Neural progenitor cell (in vitro differentiated cells): ENCODE data around the gene DISC1.

ENCODE experiments used
- EZH2 ChIP-seq: fragments of 200-600 bp; sonication (generic); IDR thresholded peaks from 2 replicates; pipeline ENCODE4 v1.6.1; 2017; ENCODE audit warnings: antibody characterized with exemption, mild to moderate bottlenecking, moderate library complexity
- TF ChIP-seq, protein P1 (sequence below): fragments of 200-600 bp; sonication (generic); IDR thresholded peaks from 2 replicates; pipeline ENCODE4 v1.5.1; 2017; ENCODE audit warnings: antibody characterized with exemption, mild to moderate bottlenecking

DNA sequence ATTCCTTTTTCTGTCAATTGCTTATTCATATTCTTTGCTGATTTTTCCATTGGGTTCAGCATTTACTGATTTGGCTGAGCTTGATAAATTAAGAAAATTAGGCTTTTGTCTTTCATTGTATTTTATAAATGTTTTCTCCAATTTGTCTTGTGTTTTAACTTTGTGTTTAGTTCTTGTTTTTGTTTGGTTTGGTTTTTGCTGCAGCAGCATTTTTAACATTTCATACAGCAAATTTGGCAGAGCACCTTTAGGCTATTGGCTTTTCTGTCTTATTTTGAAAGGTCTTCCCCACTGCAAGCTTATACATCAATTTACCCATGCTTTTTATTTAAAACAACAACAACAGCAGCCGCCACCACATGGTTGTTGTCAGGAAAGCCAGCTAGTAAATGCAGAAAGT lies 33.8 kb upstream of the DISC1 start:
- TF ChIP-seq EZH2, result no peak
- TF ChIP-seq, protein P1, sequence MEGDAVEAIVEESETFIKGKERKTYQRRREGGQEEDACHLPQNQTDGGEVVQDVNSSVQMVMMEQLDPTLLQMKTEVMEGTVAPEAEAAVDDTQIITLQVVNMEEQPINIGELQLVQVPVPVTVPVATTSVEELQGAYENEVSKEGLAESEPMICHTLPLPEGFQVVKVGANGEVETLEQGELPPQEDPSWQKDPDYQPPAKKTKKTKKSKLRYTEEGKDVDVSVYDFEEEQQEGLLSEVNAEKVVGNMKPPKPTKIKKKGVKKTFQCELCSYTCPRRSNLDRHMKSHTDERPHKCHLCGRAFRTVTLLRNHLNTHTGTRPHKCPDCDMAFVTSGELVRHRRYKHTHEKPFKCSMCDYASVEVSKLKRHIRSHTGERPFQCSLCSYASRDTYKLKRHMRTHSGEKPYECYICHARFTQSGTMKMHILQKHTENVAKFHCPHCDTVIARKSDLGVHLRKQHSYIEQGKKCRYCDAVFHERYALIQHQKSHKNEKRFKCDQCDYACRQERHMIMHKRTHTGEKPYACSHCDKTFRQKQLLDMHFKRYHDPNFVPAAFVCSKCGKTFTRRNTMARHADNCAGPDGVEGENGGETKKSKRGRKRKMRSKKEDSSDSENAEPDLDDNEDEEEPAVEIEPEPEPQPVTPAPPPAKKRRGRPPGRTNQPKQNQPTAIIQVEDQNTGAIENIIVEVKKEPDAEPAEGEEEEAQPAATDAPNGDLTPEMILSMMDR, result no peak
